Suprapubic skin (tissue), 3 donors: ENCODE measurements around the gene UTS2B.

Source experiments
- POLR2A ChIP-seq, 2 donors: fragments of 450-650 bp; IDR thresholded peaks; one replicate each; pipeline ENCODE4 v1.6.1; 2017; ENCODE audit warnings: antibody characterized with exemption in 2 of 2, mild to moderate bottlenecking in 2 of 2, moderate library complexity in 2 of 2
- TF ChIP-seq, protein P1 (sequence below), 2 donors: fragments of 200-600 bp in 1 of 2; fragments of 450-650 bp in 1 of 2; sonication (generic) in 1 of 2; IDR thresholded peaks; one replicate each; pipeline ENCODE4 v1.5.1; 2016 to 2019; ENCODE audit warnings: antibody characterized with exemption in 2 of 2, mild to moderate bottlenecking in 1 of 2, moderate library complexity in 1 of 2

DNA sequence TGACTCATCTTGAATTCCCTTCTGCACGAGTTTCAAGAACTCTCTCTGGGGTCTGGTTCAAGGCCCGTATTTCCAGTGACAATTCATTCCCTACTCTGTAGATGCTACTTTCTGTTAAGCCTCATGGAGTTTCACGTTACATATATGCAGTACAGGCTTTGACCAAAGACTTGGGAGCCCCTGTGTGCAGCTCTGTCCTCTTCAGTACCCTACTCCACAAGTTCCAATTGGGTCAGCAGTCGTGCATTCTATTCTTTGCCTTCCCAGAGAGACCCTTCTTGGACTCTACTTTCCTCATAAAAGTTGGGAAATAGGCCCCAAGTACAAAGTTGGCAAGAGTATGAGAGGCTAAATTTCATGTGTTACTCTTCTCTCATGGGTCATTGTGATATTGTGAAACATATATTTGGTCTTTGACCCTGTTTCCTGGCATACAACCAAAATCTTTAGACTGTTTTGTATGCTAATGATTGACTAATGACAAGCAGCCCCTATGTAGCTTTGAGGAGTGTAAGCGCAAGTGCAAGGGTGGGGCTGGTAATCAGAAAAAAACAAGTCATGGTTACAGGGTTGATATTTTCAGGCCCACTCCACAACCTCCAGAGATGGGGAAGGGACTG lies 16.1 kb downstream of the UTS2B start:
- TF ChIP-seq POLR2A (IDR thresholded peaks at IDR 0.05) = no peak
- TF ChIP-seq, protein P1, sequence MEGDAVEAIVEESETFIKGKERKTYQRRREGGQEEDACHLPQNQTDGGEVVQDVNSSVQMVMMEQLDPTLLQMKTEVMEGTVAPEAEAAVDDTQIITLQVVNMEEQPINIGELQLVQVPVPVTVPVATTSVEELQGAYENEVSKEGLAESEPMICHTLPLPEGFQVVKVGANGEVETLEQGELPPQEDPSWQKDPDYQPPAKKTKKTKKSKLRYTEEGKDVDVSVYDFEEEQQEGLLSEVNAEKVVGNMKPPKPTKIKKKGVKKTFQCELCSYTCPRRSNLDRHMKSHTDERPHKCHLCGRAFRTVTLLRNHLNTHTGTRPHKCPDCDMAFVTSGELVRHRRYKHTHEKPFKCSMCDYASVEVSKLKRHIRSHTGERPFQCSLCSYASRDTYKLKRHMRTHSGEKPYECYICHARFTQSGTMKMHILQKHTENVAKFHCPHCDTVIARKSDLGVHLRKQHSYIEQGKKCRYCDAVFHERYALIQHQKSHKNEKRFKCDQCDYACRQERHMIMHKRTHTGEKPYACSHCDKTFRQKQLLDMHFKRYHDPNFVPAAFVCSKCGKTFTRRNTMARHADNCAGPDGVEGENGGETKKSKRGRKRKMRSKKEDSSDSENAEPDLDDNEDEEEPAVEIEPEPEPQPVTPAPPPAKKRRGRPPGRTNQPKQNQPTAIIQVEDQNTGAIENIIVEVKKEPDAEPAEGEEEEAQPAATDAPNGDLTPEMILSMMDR (IDR thresholded peaks at IDR 0.05) = no peak
